Calu3 (cell line): ENCODE results near the gene COL15A1. TPM values are rescaled to one million over a fixed set of nuclear protein-coding genes. Genes with fewer than 3 reads are reported as not detected.

Experiments used
- BruUV-seq: library from RNA; stranded (reverse); fragments of 400-500 nt; replicated peaks from 2 replicates; lab custom pipeline; 2021; lab: Mats Ljungman, UMichigan
- CTCF ChIA-PET: fragments of 300-600 bp; sonication (Branson Sonifier 250); formaldehyde crosslinking; loops from one replicate; lab custom pipeline; 2022; ENCODE audit warnings: antibody characterized with exemption; lab: Charles Lee
- DNase-seq: peaks from one replicate; pipeline ENCODE4 v3.0.0; 2022
- H3K27ac Mint-ChIP-seq: one replicate; pipeline ENCODE4 v1.8.0; 2022; ENCODE audit warnings: mixed read lengths; ENCODE audit not compliant: unreplicated experiment
- H3K27me3 Mint-ChIP-seq: one replicate; pipeline ENCODE4 v1.8.0; 2022; ENCODE audit warnings: mixed read lengths; ENCODE audit not compliant: unreplicated experiment
- H3K36me3 Mint-ChIP-seq: one replicate; pipeline ENCODE4 v1.8.0; 2022; ENCODE audit warnings: mild to moderate bottlenecking, moderate library complexity, mixed read lengths; ENCODE audit not compliant: insufficient read depth, unreplicated experiment
- H3K4me1 Mint-ChIP-seq: one replicate; pipeline ENCODE4 v1.8.0; 2022; ENCODE audit warnings: mild to moderate bottlenecking, low read depth, mixed read lengths; ENCODE audit not compliant: unreplicated experiment
- H3K4me3 Mint-ChIP-seq: one replicate; pipeline ENCODE4 v1.8.0; 2022; ENCODE audit warnings: mild to moderate bottlenecking, low read depth, moderate library complexity, mixed read lengths; ENCODE audit not compliant: unreplicated experiment
- H3K9me3 Mint-ChIP-seq: one replicate; pipeline ENCODE4 v1.8.0; 2022; ENCODE audit warnings: low read depth, mixed read lengths; ENCODE audit not compliant: unreplicated experiment
- intact Hi-C: fragments of 100-400 bp; cut with micrococcal nuclease; formaldehyde crosslinking; loops from one replicate; pipeline ENCODE4 v1.10.0; 2022; ENCODE audit not compliant: unreplicated experiment
- total RNA-seq: library from RNA; stranded (reverse); gene quantifications from 2 replicates; pipeline ENCODE4 v1.2.3, GENCODE V29; 2022
- TF ChIP-seq, protein P1 (sequence below): fragments of 200-600 bp; IDR thresholded peaks from one replicate; pipeline ENCODE4 v1.8.0; 2022; ENCODE audit warnings: antibody characterized with exemption; ENCODE audit not compliant: unreplicated experiment

Gene COL15A1
- total RNA-seq, 1 experiment from 2014 or later, result not detected

DNA sequence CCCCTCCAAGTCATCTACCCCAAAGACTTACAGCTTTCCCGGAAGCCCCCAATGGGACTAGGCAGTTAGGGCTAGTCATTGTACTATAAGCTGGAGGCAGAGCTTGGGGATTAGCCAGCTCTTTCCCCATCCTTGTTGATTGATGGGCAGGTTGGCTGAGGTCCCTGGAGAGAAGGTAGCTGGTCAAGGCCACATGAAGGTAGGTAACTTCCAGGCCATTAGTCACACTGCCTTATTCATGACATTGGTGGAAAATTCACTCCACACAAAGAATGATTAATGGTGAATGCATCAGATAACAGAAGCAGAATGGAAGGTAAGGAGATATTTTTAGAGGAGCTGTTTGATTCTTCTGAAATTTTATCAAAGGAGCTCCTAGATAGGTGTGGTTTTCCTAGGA is 111.7 kb downstream of the COL15A1 start:
- CTCF ChIA-PET, result no interaction called here
- BruUV-seq, result no TSS peak
- TF ChIP-seq, protein P1, sequence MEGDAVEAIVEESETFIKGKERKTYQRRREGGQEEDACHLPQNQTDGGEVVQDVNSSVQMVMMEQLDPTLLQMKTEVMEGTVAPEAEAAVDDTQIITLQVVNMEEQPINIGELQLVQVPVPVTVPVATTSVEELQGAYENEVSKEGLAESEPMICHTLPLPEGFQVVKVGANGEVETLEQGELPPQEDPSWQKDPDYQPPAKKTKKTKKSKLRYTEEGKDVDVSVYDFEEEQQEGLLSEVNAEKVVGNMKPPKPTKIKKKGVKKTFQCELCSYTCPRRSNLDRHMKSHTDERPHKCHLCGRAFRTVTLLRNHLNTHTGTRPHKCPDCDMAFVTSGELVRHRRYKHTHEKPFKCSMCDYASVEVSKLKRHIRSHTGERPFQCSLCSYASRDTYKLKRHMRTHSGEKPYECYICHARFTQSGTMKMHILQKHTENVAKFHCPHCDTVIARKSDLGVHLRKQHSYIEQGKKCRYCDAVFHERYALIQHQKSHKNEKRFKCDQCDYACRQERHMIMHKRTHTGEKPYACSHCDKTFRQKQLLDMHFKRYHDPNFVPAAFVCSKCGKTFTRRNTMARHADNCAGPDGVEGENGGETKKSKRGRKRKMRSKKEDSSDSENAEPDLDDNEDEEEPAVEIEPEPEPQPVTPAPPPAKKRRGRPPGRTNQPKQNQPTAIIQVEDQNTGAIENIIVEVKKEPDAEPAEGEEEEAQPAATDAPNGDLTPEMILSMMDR, result no peak
- intact Hi-C loops, result no loop called here
- Mint-ChIP-seq H3K36me3 (no peaks in the 10 kb centered on the region), H3K9me3 (peaks cover 2% of the 10 kb centered on the region), H3K4me1 (no peaks in the 10 kb centered on the region), H3K27ac (no peak overlapping the region), H3K27me3 (peaks cover 31% of the 10 kb centered on the region), H3K4me3 (no peak overlapping the region)
- DNase-seq, result no peak

DNA sequence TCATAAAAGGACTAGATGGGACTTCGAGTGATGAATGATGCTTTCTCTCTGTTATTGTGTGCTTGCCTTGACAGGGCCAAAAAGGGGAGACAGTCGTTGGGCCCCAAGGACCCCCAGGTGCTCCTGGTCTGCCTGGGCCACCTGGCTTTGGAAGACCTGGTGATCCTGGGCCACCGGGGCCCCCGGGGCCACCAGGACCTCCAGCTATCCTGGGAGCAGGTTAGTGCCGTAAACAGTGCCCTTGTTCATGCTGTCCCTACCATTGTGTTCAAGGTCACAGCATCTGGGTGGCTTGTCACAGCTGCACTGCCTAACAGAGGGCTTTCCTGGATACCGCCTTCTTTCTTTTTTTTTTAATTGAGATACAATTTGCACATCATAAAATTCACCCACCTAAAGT is 112.5 kb downstream of the COL15A1 start:
- Mint-ChIP-seq H3K9me3 (peaks cover 2% of the 10 kb centered on the region), H3K4me3 (no peak overlapping the region), H3K27me3 (peaks cover 37% of the 10 kb centered on the region), H3K36me3 (no peaks in the 10 kb centered on the region), H3K4me1 (no peaks in the 10 kb centered on the region), H3K27ac (no peak overlapping the region)
- no peak for DNase-seq
- no TSS peak for BruUV-seq
- TF ChIP-seq, protein P1, result no peak
- CTCF ChIA-PET, result no interaction called here
- intact Hi-C loops, result no loop called here

DNA sequence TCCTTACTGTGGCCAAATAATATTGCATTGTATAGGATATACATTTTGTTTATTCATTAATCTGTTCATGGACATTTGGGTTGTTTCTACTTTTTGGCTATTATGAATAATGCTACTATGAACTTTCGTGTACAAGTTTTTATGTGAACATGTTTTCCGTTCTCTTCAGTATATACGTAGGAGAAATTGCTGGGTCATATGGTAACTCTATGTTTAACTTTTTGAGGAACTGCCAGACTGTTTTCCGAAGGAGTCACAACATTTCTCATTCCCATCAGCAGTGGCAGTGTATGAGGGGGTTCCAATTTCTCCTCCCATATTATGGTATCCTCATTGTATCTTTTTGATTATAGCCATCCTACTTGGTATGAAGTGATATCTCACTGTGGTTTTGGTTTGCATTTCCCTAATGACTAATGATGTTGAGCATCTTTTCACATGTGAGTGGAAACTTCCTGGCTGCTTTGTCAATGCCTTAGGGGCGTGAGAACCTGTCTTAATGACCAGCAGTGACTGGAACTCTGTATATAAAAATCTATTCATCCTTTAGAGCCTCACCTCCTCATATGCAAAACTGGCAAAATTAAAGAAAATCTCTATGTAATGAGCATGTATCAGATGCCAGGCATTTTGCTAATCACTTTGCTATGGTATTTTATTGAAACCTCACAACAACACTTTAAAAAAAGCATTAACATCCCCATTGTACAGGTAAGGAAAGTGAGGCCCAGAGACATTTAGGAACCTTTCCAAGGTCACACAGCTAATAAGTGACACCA is 113.4 kb downstream of the COL15A1 start:
- H3K27ac Mint-ChIP-seq, result no peak overlapping the region
- CTCF ChIA-PET, result no interaction called here
- H3K4me3 Mint-ChIP-seq, result no peak overlapping the region
- no peak for DNase-seq
- intact Hi-C loops, result no loop called here
- peaks cover 2% of the 10 kb centered on the region for H3K9me3 Mint-ChIP-seq
- BruUV-seq, result no TSS peak
- no peaks in the 10 kb centered on the region for H3K4me1 Mint-ChIP-seq
- no peaks in the 10 kb centered on the region for H3K36me3 Mint-ChIP-seq
- TF ChIP-seq, protein P1, result no peak
- H3K27me3 Mint-ChIP-seq, result peaks cover 46% of the 10 kb centered on the region

DNA sequence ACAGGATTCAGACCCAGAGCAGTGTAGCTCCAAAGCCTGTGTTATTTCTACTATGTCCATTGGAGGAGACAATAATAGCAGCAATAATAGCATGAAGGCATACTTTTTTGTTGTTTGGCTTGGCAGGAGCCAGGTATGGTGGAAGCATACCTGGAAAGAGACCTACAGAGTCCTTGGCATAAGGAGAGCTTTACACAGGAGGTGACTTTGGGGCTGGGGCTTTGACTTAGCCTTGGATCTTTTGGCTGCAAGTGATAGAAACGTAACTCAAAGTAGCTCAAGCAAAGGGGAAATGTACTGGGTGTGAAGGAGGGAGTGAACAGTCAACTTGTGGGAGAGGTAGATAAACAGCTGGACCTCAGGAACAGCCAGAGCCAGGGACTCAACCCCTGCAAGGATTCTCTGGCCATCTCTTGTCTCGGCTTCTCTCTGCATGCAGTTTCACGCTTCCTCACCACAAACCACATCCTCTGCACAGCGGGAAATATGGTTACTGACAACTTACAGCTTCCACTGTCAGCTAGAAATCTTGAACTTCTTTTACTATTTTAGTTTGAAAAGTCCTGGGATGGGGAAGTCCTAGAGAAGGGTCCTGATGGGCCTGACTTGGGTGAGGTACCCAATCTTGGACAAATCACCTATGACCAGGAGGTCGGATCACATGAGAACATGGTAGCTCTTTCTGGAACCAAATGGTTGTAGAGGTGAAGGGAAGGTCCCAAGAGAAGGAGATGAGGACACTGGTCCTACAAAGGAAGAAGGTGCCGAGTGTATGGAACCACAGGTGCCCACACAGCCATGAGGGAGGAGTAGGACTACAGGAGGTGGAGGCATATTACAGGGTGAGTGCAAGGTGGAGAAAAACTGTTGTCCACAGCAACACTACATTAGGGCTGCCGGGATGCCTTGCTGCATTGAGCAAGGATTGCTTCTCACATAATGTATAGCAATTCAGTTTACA is 114.2 kb downstream of the COL15A1 start:
- peaks cover 55% of the 10 kb centered on the region for H3K27me3 Mint-ChIP-seq
- TF ChIP-seq, protein P1, result no peak
- no peaks in the 10 kb centered on the region for H3K36me3 Mint-ChIP-seq
- DNase-seq, result no peak
- no peak overlapping the region for H3K27ac Mint-ChIP-seq
- H3K9me3 Mint-ChIP-seq, result peaks cover 2% of the 10 kb centered on the region
- no TSS peak for BruUV-seq
- H3K4me1 Mint-ChIP-seq, result no peaks in the 10 kb centered on the region
- CTCF ChIA-PET, result no interaction called here
- H3K4me3 Mint-ChIP-seq, result no peak overlapping the region
- intact Hi-C loops, result no loop called here
